AG10803 (cell line): ENCODE data around the gene FYTTD1.

ENCODE experiments used
- DNase-seq: peaks from one replicate; pipeline ENCODE4 v3.0.0; 2010; ENCODE audit warnings: low read depth
- H3K4me3 ChIP-seq: 2 replicates; pipeline ENCODE4 v1.5.1; 2011; ENCODE audit warnings: mild to moderate bottlenecking, low read length, control low read depth
- CTCF ChIP-seq: conservative IDR thresholded peaks from 2 replicates; pipeline ENCODE4 v1.5.1; 2011; ENCODE audit warnings: mild to moderate bottlenecking, low read length, control low read depth, inconsistent platforms

Gene FYTTD1

GRCh38 chr3:197733042-197733441, 16.6 kb upstream of the FYTTD1 start:
- no peak for TF ChIP-seq CTCF
- DNase-seq, result no peak
- no peak overlapping the region for H3K4me3 ChIP-seq

- no peak for DNase-seq
- no peak for TF ChIP-seq CTCF
- no peak overlapping the region for H3K4me3 ChIP-seq
Observed at GRCh38 chr3:197734667-197735318, 14.9 kb upstream of the FYTTD1 start.

GRCh38 chr3:197736010-197736490, 13.6 kb upstream of the FYTTD1 start:
- peak; percentile 22 for DNase-seq
- no peak for TF ChIP-seq CTCF
- peak overlapping the region; percentile 81 for H3K4me3 ChIP-seq

- peak within 1 kb of the TSS; percentile 81 for H3K4me3 ChIP-seq
- no peak for TF ChIP-seq CTCF
- DNase-seq, result peak; percentile 94
Observed at GRCh38 chr3:197736491-197737318, 13.0 kb upstream of the FYTTD1 start, which contains the start of gene RUBCN. RUBCN (minus strand) TSS chr3:197736904; CDS start chr3:197736719, 185 bp downstream.

- TF ChIP-seq CTCF, result no peak
- H3K4me3 ChIP-seq, result peak overlapping the region; percentile 76
- DNase-seq, result no peak
Observed at GRCh38 chr3:197737319-197737649, 12.4 kb upstream of the FYTTD1 start.

- no peak for TF ChIP-seq CTCF
- H3K4me3 ChIP-seq, result no peak overlapping the region
Observed at GRCh38 chr3:197737749-197738462, 11.8 kb upstream of the FYTTD1 start.

More at GRCh38 chr3:197737749-197738462, 11.8 kb upstream of the FYTTD1 start:
- no peak for DNase-seq
